ENCODE data around the gene TSKU.

The TSKU gene

GRCh38 chr11:76736773-76737495 is 46.2 kb upstream of the TSKU start:
- DNase-seq: no peak
- Mint-ChIP-seq H3K27me3 (ENCODE audit: low read depth, poor library complexity) (peaks cover 8% of the 10 kb centered on the region), H3K4me3 (no peak overlapping the region), H3K36me3 (ENCODE audit: low read depth) (no peaks in the 10 kb centered on the region), H3K27ac (no peak overlapping the region), H3K4me1 (peaks cover 31% of the 10 kb centered on the region), H3K9me3 (no peaks in the 10 kb centered on the region)
- TF ChIP-seq, protein P1, sequence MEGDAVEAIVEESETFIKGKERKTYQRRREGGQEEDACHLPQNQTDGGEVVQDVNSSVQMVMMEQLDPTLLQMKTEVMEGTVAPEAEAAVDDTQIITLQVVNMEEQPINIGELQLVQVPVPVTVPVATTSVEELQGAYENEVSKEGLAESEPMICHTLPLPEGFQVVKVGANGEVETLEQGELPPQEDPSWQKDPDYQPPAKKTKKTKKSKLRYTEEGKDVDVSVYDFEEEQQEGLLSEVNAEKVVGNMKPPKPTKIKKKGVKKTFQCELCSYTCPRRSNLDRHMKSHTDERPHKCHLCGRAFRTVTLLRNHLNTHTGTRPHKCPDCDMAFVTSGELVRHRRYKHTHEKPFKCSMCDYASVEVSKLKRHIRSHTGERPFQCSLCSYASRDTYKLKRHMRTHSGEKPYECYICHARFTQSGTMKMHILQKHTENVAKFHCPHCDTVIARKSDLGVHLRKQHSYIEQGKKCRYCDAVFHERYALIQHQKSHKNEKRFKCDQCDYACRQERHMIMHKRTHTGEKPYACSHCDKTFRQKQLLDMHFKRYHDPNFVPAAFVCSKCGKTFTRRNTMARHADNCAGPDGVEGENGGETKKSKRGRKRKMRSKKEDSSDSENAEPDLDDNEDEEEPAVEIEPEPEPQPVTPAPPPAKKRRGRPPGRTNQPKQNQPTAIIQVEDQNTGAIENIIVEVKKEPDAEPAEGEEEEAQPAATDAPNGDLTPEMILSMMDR (IDR thresholded peaks at IDR 0.05): no peak

GRCh38 chr11:76738618-76739240 is 44.4 kb upstream of the TSKU start:
- no peaks in the 10 kb centered on the region for H3K36me3 Mint-ChIP-seq (ENCODE audit: low read depth)
- peaks cover 2% of the 10 kb centered on the region for H3K27me3 Mint-ChIP-seq (ENCODE audit: low read depth, poor library complexity)
- TF ChIP-seq, protein P1 (IDR thresholded peaks at IDR 0.05): no peak
- H3K4me3 Mint-ChIP-seq: no peak overlapping the region
- H3K9me3 Mint-ChIP-seq: no peaks in the 10 kb centered on the region
- H3K4me1 Mint-ChIP-seq: peaks cover 31% of the 10 kb centered on the region
- DNase-seq: no peak
- H3K27ac Mint-ChIP-seq: no peak overlapping the region

GRCh38 chr11:76739798-76740197 is 43.4 kb upstream of the TSKU start:
- peaks cover 2% of the 10 kb centered on the region for H3K27me3 Mint-ChIP-seq (ENCODE audit: low read depth, poor library complexity)
- TF ChIP-seq, protein P1 (IDR thresholded peaks at IDR 0.05): no peak
- no peaks in the 10 kb centered on the region for H3K36me3 Mint-ChIP-seq (ENCODE audit: low read depth)
- peaks cover 31% of the 10 kb centered on the region for H3K4me1 Mint-ChIP-seq
- DNase-seq: no peak
- no peaks in the 10 kb centered on the region for H3K9me3 Mint-ChIP-seq
- H3K4me3 Mint-ChIP-seq: no peak overlapping the region
- no peak overlapping the region for H3K27ac Mint-ChIP-seq

DNA sequence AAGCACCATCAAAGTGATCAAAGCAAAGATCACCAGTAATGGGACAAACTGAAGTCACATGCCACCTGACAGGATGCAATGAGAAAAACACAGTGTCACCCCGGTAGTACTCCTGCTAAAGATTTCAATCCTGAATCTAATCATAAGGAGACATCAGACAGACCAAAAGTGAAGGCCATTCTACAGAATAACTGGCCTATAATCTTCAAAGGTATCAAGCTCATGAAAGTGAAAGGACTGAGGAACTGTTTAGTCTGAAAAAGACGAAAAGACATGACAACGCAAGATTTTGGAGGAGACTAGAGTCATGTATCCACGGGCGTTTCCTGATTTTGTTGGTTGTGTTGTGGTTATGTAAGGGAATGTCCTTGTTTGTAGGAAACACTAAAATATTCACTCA is 42.4 kb upstream of the TSKU start:
- DNase-seq: no peak
- H3K4me3 Mint-ChIP-seq: no peak overlapping the region
- H3K27ac Mint-ChIP-seq: no peak overlapping the region
- peaks cover 30% of the 10 kb centered on the region for H3K4me1 Mint-ChIP-seq
- H3K36me3 Mint-ChIP-seq (ENCODE audit: low read depth): no peaks in the 10 kb centered on the region
- TF ChIP-seq, protein P1 (IDR thresholded peaks at IDR 0.05): no peak
- peaks cover 2% of the 10 kb centered on the region for H3K27me3 Mint-ChIP-seq (ENCODE audit: low read depth, poor library complexity)
- no peaks in the 10 kb centered on the region for H3K9me3 Mint-ChIP-seq

DNA sequence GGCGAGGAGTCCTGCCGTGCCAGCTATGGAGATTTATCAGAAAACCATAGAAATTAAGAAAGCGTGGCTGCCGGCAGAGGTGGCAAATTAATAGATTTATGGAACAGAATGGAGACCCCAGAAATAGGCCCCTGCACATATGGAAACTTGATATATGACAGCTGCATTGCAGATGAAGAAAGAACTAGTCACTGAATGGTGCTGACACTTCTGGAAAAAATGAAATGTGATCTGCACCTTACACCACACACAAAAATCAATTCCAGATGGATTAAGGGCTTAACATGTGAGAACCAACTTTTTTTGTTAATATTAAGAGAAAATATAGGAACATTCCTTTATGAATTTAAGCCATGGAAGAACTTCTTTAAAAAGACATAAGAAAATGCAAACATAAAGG is 40.3 kb upstream of the TSKU start:
- TF ChIP-seq, protein P1 (IDR thresholded peaks at IDR 0.05): no peak
- no peaks in the 10 kb centered on the region for H3K9me3 Mint-ChIP-seq

More for the DNA sequence above, 40.3 kb upstream of the TSKU start:
- DNase-seq: no peak
- no peaks in the 10 kb centered on the region for H3K36me3 Mint-ChIP-seq (ENCODE audit: low read depth)
- H3K4me1 Mint-ChIP-seq: peaks cover 29% of the 10 kb centered on the region
- H3K27ac Mint-ChIP-seq: no peak overlapping the region
- H3K27me3 Mint-ChIP-seq (ENCODE audit: low read depth, poor library complexity): no peaks in the 10 kb centered on the region
- no peak overlapping the region for H3K4me3 Mint-ChIP-seq

All from nephron progenitor cell (in vitro differentiated cells).